RWPE1 (cell line): Measurements from ENCODE around the gene NHLH1.

Source experiments
- CTCF ChIA-PET: fragments of 350-600 bp; sonication (Branson Sonifier 250); formaldehyde crosslinking; extraction: SDS; loops from one replicate; lab custom pipeline; 2021; lab: Yijun Ruan, JAX
- POLR2A ChIA-PET: fragments of 400-600 bp; formaldehyde crosslinking; extraction: SDS; loops from one replicate; lab custom pipeline; 2020; ENCODE audit warnings: antibody characterized with exemption; ENCODE audit not compliant: low non-redundant PET; lab: Yijun Ruan, JAX
- DNase-seq: peaks from one replicate; pipeline ENCODE4 v3.0.0; 2012; ENCODE audit warnings: low spot score
- H3K27ac ChIP-seq: fragments of 450-650 bp; 2 replicates; pipeline ENCODE4 v1.5.1; 2017
- CTCF ChIP-seq: fragments of 450-650 bp; conservative IDR thresholded peaks from 2 replicates; pipeline ENCODE4 v1.5.1; 2017; ENCODE audit warnings: low read depth, mild to moderate bottlenecking

Gene NHLH1

GRCh38 chr1:160353223-160353622, 13.6 kb upstream of the NHLH1 start:
- no peak for DNase-seq
- ChIA-PET CTCF (interaction anchor here (1.0 to 1.7 kb wide), 2 partner anchors 11 to 63 kb away, joined by 4 to 5 read pairs; no protein-coding TSS in a partner anchor), POLR2A (no interaction called here)
- TF ChIP-seq CTCF, result no peak
- no peak overlapping the region for H3K27ac ChIP-seq

- ChIA-PET POLR2A (interaction anchor here (0.5 to 0.8 kb wide), 2 partner anchors 62 to 63 kb away, joined by 3 read pairs; no protein-coding TSS in a partner anchor), CTCF (interaction anchor here (0.6 to 1.4 kb wide), 4 partner anchors 23 to 1221 kb away, joined by 3 to 10 read pairs (median 4); no protein-coding TSS in a partner anchor)
- no peak overlapping the region for H3K27ac ChIP-seq
- TF ChIP-seq CTCF, result no peak; the same call in 1 of the 2 replicates
- no peak for DNase-seq
Observed at GRCh38 chr1:160354388-160354985, 12.4 kb upstream of the NHLH1 start.

- no peak overlapping the region for H3K27ac ChIP-seq
- DNase-seq, result no peak
- POLR2A ChIA-PET, result no interaction called here
- TF ChIP-seq CTCF, result no peak
- CTCF ChIA-PET, result interaction anchor here (1.3 kb wide), 1 partner anchor 59 kb away, joined by 4 read pairs; no protein-coding TSS in a partner anchor
Observed at GRCh38 chr1:160357286-160358002, 9.4 kb upstream of the NHLH1 start.

- DNase-seq, result no peak
- H3K27ac ChIP-seq, result no peak overlapping the region
- ChIA-PET POLR2A (no interaction called here), CTCF (interaction anchor here (0.6 kb wide), 1 partner anchor 260 kb away, joined by 5 read pairs; no protein-coding TSS in a partner anchor)
- TF ChIP-seq CTCF, result no peak
Observed at GRCh38 chr1:160358073-160358472, 8.8 kb upstream of the NHLH1 start.

- no peak for TF ChIP-seq CTCF
- CTCF ChIA-PET, result no interaction called here
- DNase-seq, result no peak
- POLR2A ChIA-PET, result no interaction called here
- no peak overlapping the region for H3K27ac ChIP-seq
Observed at GRCh38 chr1:160359559-160360226, 7.2 kb upstream of the NHLH1 start.

GRCh38 chr1:160360227-160360695, 6.6 kb upstream of the NHLH1 start:
- POLR2A ChIA-PET, result no interaction called here
- CTCF ChIA-PET, result interaction anchor here (0.6 kb wide), 1 partner anchor 360 kb away, joined by 5 read pairs; no protein-coding TSS in a partner anchor
- TF ChIP-seq CTCF, result no peak
- H3K27ac ChIP-seq, result no peak overlapping the region
- no peak for DNase-seq
